IPS DF 4.7 (cell line): ENCODE results near the gene SAP30BP.
"Not testable (repeated sequence)": the region's sequence is repeated elsewhere in the genome, so short reads cannot be mapped to it uniquely, and the experiment has no call there.

ENCODE experiments used
- DNase-seq: peaks from one replicate; pipeline ENCODE4 v3.0.0-alpha.2; 2013; ENCODE audit warnings: low spot score; ENCODE audit errors: extremely low read depth

SAP30BP gene

GRCh38 chr17:75633486-75634375 is 33.4 kb upstream of the SAP30BP start:
- peak; percentile 84 for DNase-seq

DNA sequence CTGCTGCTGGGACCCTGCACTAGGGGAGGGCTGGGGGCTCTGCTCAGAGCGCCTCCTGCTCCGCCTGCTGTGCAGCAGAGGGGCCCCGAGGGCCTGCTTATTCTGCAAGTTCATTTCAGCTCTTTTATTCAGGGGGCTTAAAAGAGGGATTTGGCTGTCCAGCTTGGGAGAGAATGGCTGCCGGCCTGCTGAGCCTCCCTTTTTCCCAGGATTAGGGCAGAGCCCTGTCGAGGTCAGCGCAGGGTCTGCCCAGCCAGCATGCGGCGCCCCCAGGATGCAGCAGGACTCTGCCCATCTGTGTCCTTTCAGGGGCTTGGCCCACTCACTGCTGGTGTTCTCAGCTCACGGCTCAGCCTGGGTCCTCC is 32.8 kb upstream of the SAP30BP start:
- DNase-seq: no peak

DNA sequence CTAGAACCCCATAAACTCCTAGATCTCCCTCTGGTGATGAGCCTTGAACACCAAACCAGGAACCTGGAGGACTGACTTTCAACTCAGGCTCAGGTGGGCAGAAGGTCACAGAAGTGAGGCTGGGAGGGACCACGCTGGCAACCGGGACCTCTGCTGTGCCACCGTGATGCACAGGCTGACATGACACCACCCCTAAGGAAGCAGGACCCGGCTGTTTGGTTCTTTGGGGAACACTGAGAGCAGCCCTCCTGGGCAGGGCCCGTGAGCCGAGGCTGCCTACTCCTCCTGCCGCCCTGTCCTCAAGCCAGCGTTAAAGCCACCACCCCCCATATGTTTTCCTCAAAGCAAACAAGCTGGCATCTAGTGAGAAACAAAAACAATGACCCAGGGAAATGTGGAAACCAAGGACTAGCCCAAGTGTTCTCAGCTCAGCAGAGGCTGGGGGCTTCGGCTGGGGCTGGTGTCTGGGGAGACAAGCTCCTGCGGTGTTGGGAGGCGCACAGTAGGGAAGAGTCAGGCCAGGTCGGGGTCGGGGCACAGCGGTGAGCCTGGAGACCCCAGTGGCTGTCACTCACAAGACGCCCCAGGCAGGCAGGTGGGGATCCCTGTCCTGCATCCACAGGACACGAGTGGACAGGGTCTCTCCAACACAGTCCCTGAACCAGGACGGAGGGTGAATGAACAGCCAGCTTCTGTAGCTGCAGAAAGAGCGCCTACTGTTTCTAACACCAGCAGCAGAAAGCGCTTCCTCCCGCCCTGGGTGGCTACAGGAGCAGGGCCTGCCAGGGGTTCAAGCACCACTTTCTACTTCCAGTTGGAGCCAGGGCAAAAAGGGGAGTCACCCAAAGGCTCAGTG is 32.2 kb upstream of the SAP30BP start:
- no peak for DNase-seq

DNA sequence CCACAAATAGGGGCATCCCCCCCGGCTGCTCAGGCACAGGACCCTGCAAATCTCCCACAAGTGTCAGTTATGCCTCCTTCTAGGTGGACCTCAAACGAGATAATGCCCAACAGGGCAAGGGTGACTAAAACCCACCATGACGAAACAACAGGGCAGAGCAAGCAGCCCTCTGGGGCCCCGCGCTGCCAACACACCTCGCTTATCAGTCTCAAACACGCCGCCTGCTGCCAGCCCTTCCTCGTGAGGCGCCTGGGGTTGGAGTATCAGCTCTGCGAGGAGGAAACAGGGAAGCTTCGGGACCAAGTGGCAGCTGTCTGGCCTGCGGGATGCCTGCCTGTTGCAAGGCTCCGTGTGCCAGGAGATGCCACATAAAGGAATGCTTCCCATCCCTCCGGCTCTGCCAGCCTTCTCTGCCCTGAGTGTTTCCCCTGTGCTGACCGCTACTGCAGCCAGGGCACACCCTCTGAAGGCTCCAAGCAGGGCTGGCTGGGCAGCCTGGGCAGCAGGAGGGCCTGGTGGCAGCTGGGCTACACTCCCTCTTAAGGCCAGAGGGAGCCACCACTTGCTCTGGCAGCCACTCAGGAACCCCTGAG is 31.4 kb upstream of the SAP30BP start:
- no peak for DNase-seq

GRCh38 chr17:75636381-75637142 is 30.6 kb upstream of the SAP30BP start:
- no peak for DNase-seq

- DNase-seq: no peak
Observed at GRCh38 chr17:75637143-75637538, 30.0 kb upstream of the SAP30BP start.

DNA sequence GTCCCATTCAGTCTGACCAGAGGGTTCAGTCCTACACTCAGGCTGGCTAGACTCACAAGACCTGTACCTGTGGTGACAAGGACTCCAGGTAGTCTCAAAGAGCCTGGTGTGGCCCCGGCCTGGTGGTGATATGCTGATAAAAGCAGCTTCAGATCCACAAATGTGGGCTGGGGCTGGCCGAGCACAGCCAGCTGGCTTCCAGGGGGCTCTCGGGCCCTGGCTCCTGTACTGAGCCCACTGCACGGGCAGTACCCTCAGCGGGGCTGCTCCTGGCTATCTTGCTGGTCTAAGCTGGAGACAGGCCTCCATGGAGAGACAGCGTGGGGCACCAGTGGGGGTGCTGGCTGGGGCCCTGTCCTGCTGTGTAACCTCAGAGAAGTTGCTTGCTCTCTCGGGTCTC is 29.6 kb upstream of the SAP30BP start:
- DNase-seq: no peak

GRCh38 chr17:75638039-75638438 is 29.1 kb upstream of the SAP30BP start:
- DNase-seq: not testable (repeated sequence)

GRCh38 chr17:75638893-75639292 is 28.2 kb upstream of the SAP30BP start:
- no peak for DNase-seq

DNA sequence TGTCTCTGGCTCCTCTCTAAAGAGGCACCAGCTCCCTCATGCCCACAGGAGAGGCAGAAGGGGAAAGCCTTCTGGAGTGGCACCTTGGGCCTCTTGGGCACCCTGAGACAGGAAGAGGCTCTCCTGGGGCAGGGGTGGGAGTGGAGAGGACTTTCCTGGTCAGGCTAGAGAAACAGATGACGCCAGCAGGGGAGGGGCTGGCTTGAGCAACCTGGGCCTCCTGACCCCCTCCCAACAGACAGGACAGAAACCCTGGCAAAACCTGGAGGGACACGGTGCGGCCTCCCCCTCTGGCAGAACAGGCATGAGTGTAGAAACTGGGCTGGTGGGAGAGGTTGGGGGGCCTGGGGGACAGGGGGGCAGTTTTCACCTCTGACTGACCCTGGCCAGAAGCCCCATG is 27.8 kb upstream of the SAP30BP start:
- no peak for DNase-seq

DNA sequence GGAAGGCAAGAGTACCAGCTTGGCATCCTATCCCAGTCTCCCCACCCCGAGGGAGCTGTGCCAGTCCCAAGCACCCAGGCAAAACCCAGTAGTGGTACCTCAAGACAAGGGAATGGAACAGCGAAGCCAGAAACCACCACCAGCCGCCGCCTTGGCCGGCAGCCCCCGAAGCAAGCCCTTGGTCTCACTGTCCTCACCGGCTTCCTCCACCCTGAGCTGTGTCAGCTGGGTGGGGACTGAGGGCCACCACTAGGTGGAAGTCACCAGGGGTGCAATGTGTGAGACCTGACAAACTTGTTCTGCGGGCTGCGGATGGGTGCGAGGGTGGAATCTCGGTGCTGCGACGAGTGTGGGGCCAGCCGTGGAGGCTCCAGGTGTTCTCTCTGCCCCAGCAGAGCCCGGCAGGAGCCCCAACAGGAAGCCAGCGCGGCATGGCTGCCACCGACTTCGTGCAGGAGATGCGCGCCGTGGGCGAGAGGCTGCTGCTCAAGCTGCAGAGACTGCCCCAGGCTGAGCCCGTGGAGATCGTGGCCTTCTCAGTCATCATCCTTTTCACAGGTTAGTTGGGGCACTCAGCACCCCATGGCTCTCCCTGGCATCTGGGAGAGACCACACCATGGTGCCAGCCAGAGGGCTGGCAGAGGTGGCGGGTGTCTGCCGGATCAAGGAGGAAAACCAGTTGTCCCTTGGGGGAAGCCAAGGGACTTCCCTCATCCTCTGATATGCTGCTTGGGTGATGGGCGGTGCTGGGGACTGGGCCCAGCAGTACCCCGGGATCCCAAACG is 27.2 kb upstream of the SAP30BP start:
- DNase-seq: no peak

DNA sequence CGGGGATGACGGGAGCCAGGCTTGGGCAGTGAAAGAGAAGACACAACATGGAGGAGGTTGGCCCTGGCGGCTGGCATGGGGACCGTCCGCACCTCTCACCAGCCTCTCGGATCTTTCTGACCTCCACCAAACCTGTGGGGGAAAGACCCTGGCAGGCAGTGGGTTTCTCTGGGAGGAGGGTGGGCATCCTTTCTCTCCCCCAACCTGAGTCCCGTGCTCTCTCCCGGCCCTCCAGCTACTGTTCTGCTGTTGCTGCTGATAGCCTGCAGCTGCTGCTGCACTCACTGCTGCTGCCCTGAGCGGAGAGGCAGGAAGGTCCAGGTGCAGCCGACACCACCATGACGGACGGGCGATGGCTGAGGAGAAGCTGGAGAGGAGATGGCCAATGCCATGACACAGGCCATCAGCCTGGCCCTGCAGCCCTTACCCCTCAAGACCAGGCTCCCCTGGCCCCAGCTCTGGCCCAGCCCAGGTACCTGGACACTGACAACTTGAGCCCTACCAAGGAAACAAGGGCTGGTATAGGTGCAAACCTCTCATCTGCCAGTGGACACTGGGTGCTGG is 26.5 kb upstream of the SAP30BP start:
- DNase-seq: no peak

DNA sequence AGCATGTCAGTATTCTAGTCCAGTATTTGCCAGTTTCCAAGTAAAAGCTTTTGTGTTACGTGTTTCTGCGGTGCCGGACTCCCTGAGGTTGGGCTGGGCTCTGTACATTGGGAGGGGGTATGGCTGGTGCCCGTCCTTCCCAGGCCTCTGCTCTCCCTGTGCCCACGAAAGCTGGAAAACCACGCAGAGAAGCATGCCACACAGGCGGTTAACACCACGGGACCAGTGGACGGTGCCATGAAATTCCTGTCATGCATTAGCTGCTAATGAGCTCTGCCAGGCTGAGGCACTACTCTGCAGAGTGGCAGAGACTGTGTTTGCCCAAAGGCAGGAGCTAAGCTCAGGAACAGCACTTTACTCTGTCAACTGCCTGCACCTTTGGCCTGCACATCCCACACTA is 25.8 kb upstream of the SAP30BP start:
- DNase-seq: no peak

DNA sequence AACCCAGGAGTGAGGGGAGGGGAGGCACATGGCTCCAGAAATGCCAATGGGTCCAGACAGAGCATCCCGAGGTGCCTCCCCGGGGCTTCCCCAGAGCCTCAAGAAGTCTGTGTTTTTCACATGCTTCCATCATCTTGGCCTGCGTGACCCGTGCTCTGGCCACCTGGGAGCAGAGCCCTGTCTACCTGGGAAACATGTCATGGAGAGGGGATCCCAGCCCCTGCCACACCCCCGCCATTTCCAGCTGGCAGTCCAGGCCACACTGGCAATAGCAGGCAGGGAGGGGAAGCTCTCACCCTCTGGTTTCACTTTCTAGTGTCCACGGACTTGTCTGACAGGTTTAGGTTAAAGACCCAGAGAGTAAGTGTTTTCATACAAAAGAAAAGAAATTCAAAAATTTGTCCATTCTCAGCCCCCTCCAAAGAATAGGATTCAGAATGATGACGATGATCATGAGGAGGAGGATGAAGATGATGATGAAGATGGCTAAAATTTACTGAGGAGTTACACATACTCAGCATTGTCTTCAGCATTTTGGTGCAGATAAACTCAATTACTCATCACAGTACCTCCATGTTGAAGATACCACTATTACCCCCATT is 24.9 kb upstream of the SAP30BP start:
- DNase-seq: no peak

DNA sequence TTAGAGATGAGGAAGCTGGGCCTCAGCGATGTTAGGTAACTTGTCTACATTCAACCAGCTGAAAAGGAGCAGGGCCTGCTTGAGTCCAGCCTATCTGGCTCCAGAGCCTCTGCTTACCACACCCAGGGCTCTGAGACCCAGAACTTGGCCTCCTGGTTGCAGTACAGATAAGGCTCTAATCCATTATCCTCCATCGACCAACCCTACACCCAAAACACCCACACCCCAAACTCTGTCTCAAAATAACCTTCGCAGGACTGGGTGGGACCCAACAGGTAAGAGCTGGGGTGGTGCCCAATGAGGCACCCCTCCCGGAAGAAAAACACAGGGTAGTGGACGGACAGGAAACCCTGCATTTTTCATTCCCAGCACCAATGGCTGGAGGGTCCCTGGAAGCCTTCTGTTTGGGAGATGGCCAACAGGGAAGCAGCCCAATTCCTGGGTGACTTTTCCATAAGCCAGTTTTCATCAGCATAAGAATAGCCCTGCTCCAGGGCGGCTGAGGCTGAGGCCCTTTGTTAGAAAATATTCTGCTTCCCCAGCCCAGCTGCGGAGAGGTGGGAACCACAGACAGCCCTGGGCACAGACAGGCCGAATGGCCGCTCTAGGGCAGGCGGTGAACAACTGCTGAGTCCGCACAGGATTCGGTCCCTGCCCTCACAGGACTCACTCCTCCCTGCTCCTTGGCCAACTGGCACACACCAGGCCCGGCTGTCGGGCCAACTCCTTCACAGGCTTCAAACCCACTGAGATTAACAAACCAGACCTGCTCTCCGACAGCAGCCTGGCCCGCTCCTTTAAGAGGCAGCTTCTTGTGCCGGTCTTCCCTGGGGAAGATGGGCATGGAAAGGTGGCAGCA is 24.1 kb upstream of the SAP30BP start:
- DNase-seq: no peak

DNA sequence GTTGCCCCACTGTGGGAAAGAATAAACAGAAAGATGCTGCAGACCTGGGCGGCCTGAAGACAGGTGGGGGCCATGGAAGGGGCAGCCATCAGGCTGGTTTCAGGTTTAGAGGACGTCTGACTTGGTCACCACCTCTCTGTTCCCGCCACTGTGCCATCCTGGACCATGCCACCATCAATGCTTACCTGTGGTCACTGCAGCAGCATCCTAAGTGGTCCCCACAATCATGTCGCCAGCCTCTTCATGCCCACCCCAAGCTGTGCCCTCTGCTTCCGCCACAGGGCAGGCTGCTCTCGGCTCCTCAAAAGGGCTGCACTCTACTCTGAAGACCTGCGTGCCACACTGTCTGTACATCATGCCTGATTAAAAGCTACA is 23.5 kb upstream of the SAP30BP start:
- no peak for DNase-seq

GRCh38 chr17:75645501-75645888 is 21.6 kb upstream of the SAP30BP start:
- no peak for DNase-seq

DNA sequence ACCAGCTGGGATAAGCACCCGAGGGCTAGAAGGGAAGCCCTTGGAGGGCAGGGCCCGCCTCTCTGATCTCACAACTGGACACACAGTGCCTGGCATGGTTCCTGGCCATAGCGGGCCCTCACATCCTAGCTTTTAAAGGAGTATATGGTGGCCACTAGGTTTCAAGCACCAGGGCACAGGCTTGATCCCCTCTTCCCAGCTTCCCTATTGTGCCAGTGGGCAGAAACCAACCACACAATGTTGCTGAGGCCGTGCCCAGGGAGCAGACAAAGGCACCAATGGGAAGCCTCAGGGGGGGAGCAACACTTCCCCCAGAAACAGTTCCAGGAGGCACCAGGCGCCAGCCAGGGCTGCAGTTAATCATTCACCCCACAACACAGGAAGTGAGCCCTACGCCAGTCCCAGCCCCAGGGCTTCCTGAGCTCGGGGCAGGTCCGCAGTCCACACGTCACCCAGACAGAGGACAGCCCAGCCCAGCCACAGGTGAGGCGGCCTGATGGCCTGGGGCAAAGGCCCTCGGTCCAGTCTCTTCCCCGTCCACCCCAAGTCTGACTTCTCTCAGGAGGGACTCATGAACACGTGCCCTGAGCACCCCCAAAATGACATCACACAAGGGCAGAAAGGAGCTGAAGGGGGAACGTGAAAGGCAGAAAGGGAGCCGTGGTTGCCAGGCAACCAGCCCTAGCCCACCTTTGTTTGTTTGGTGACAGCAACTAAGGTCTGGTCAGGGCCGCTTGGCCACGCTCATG is 21.1 kb upstream of the SAP30BP start:
- no peak for DNase-seq
